GM19023 (cell line): Measurements from ENCODE around the gene BRF1.
"Not testable (repeated sequence)": the region's sequence is repeated elsewhere in the genome, so short reads cannot be mapped to it uniquely, and the experiment has no call there.

Experiments
- ATAC-seq: cut with Tn5 transposase; IDR thresholded peaks from one replicate; pipeline ENCODE4 v1.9.1; 2021; ENCODE audit warnings: mild to moderate bottlenecking, moderate library complexity; ENCODE audit not compliant: unreplicated experiment

The BRF1 gene, protein sequence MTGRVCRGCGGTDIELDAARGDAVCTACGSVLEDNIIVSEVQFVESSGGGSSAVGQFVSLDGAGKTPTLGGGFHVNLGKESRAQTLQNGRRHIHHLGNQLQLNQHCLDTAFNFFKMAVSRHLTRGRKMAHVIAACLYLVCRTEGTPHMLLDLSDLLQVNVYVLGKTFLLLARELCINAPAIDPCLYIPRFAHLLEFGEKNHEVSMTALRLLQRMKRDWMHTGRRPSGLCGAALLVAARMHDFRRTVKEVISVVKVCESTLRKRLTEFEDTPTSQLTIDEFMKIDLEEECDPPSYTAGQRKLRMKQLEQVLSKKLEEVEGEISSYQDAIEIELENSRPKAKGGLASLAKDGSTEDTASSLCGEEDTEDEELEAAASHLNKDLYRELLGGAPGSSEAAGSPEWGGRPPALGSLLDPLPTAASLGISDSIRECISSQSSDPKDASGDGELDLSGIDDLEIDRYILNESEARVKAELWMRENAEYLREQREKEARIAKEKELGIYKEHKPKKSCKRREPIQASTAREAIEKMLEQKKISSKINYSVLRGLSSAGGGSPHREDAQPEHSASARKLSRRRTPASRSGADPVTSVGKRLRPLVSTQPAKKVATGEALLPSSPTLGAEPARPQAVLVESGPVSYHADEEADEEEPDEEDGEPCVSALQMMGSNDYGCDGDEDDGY

GRCh38 chr14:105300542-105301102, at the start of gene BRF1:
BRF1 (minus strand) TSS chr14:105301001; CDS start chr14:105300629, 372 bp downstream.
- ATAC-seq: peak; percentile 88

- ATAC-seq: no peak
Measured at GRCh38 chr14:105349992-105350391, 49.2 kb upstream of the BRF1 start.

DNA sequence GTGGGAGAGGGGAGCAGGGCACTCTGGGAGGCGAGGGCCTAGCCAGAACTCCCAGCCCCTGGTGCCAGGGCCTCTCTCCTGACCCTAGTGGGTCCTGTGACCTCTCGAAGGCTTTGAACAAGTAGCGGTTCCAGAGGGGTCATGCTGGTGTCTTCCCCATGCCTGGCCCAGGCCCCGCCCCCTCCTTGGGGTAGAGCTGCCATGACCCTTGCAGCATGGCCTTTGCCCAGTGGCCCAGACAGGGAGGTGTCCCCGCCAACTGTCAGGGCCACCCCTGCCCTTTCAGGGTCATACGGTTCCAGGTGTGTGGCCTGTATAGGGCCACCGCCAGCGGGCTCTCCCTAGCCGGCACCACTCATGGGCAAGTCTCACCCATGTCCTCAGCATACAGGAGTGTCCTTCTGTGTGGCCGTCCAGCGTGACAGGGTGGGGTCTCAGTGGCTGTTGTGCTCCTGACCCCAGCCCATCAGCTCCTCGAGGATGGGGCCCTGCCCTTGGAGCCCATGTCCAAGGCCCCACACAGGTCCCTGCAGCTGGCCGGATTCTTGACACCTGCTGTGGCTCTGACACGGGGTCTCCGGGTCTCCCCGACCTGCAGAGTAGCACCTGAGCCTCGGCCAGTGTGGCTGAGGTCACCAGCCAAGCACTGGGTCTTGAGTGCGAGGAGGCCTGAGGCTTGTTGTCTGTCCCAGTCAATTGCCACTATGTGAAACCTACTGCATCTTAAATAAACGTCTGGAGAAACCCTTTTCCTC, 48.3 kb upstream of the BRF1 start:
- ATAC-seq: no peak

DNA sequence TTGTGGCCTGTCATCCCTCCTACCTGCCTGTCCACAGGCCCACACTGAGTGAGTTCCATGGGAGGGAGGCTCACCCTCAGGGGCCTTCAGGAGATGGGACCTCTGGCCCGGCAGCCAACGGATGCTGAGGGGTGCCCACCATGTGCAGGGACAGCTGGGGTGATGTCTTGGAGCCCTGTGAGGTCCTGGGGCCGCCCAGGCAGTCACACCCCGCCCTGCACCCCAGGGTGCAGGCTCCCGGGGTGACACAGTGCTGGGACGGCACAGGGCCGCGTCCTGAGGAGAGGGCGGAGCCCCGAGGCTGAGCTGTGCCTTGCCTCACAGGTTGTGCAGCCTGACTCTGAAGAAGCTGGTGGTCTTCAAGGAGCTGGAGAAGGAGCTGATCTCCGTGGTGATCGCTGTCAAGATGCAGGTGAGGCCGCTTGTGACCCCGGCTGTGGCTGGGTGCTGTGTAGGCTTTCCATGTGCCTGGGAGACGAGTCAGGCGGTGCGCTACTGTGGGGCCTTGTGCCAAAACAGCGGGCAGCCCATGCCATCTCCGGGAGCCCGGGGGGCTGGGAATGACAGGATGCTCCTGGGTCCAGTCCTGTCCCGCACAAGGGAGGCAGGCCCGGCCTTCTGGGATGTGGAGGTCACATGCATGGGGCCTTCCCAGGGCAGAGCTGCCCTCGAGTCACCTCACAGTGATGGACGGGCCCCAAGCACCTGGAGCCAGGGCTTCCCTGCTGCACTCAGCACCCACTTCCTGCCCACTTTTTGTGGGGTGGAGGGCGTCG, 47.6 kb upstream of the BRF1 start:
- ATAC-seq: no peak

DNA sequence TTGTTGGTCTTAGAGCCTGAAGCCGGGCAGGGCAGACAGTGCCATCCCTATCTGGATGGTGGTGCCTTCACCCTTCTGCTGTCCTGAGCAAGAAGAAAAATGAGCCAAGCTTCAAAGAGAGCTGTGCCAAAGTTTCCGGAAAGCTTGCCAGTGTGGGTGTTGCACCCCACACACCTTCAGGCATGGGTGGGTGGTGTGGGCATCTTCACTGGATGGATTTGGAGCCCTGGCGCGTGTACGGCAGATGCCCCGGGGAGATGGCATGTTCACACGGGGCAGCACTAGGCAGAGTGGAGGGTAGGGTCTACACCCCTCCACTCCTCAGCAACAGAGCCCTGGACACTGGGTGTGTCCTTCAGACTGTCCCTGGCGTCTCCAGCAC, 46.8 kb upstream of the BRF1 start:
- no peak for ATAC-seq

GRCh38 chr14:105346876-105347586, 46.2 kb upstream of the BRF1 start:
- ATAC-seq: no peak

GRCh38 chr14:105346200-105346533, 45.4 kb upstream of the BRF1 start:
- ATAC-seq: no peak

- ATAC-seq: no peak
Measured at GRCh38 chr14:105343194-105343593, 42.4 kb upstream of the BRF1 start.

DNA sequence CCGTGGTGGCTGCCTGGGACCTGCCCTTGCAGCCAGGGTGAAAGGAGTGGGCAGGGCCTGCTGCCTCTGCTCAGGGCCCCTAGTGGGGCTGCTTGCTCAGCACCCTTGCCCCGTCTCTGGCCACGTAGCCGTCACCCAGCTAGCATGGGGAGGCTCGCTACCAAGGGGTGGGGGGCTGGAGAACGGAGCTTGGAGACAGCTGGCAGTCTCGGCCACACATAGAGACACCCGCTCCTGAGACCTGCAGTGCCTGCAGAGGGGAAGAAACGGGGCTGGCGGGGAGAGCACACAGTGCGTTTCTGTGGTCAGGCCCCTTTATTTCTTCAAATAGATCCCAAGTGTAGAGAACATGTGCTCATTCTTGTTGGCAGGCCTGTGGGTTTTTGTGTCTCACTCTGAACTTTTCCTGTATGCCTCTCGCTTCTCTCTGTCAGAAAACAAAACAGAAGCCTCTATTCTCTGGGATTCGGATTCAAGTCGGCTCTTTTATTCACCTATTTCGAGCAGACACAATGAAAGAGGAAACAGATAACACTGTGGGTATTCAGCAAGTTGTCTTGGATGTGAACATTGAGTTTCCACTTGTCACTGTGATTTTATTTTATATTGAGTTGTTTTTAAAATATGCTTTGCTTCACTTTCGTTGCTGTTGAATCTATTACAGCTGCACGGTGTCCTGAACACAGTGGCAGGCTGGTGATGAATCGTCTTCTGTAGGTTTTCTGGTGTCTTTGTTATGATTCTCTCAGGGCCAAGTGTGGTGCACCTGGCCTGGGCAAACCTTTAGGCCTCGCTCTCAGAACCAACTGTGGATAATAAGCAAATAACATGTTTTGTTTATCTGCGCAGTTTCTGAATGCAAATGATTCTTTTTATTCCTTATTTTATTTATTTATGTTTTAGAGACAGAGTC, 40.3 kb upstream of the BRF1 start:
- ATAC-seq: no peak

- no peak for ATAC-seq
Measured at GRCh38 chr14:105337966-105338741, 37.4 kb upstream of the BRF1 start.

DNA sequence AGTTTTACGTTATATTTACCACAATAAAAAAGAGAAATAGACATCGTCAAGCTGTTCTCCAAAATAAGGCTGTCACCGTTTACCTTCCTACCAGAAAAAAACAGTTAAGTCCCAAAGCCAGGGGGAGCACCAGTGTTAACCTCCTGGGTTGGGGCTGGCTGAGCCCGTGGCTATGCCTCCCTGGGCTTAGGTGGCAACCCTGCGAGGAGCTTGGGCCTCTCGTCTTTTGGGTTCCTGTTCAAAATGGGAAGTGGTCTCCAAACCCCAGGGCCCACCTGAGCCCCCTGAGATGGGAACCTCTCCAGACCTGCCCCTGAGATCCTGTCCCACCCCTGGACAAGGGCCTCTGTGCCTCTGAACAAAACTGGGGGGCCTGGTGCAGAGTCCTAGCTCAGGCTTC, 36.6 kb upstream of the BRF1 start:
- ATAC-seq: no peak

GRCh38 chr14:105336477-105337287, 35.9 kb upstream of the BRF1 start:
- ATAC-seq: no peak

DNA sequence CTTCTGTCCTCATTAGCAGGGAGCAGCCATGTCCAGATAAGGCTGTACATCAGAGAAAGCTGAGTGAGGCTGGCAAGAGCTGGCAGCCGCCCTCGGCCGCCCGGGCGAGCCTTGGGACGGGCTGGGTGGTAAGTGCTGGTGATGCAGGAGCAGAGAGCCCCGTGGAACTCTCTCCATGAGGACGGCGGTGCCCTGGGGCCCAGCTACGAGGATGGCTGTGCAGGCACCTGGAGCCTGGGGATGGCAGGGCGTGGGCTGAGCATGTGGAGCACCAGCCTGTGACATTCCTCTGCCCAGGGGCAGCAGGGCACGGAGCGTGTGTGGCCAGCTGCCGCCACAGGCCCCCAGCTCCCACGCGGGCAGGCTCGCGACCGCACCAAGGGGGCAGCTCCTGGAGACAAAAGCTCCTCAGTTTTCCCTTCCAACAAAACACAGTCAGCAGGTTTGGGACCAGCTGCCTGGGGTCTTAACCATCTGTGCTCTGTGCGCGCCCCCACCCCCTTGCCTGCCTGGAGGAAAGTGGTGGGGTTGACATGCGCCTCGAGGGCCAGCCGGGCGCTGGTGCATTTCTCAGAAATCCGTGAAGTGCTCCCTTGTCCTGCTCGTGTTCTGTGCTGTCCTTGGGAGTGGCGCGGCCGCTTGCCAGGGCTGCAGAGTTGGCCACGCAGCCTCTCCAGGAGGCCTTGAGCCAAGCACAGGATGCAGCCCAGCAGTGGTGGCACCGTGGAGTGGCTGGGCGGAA, 35.1 kb upstream of the BRF1 start:
- no peak for ATAC-seq

GRCh38 chr14:105335231-105335542, 34.4 kb upstream of the BRF1 start:
- ATAC-seq: not testable (repeated sequence)

DNA sequence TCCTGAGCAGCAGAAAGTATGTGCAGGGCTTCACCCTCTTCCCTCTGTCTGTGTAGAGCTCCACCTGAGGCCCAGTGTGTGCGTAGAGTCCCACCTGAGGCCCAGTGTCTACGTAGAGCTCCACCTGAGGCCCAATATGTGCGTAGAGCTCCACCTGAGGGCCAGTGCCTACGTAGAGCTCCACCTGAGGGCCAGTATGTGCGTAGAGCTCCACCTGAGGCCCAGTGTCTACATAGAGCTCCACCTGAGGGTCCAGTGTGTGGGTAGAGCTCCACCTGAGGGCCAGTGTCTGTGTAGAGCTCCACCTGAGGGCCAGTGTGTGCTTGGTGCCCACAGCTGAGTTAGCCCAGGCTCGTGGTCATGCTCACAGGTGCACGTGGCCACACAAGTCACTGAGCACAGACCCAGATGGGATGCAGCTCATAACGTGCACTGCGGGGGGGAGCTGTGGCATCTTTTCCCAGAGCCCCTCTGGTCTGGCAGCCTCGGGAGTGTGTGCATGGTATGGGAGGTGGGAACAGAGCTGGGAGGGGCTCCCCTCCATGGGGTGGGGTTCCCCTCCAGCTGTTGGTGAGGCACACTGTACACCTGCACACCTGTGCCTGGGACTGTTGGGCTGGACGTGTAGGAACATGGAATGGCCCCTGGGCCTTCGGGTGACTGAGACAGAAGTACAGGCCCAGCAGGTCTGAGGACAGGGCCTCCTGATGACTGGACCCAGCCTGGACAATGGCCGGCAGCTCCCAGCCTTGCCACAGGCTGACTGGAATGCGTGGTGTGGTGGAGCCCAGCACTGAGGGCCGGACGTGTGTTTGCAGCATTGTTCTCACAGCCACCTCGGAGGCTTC, 33.8 kb upstream of the BRF1 start:
- ATAC-seq: no peak
